SIG-M5 treated with dmso at 0.1 percent for 504 hours (cell line): Measurements from ENCODE around the gene RBMS1.

Experiments
- DNase-seq: peaks from one replicate; lab custom pipeline; 2025; ENCODE audit not compliant: unreplicated experiment; lab: John Stamatoyannopoulos, UW

Gene RBMS1

GRCh38 chr2:160411167-160411566 is 82.4 kb downstream of the RBMS1 start:
- peak; percentile 59 for DNase-seq

GRCh38 chr2:160409480-160409879 is 84.1 kb downstream of the RBMS1 start:
- peak; percentile 10 for DNase-seq

DNA sequence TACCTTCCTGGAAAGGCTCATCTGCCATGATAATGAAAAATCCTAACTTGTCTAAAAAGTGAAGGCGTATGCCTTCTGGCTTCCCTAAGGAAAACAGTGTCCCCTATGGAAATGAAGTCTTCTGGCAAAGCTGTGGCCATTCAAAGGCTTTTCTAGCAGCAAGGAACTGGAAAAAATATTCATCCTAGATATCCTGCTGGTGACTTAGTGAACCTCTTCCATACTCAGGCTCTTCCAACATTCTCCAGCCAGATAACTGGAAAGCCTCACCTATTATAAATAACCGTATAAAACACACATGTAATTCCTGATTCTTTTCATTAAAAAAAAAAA is 84.7 kb downstream of the RBMS1 start:
- DNase-seq, result no peak

- DNase-seq, result no peak
Observed at GRCh38 chr2:160408173-160408958, 85.2 kb downstream of the RBMS1 start.

GRCh38 chr2:160407393-160408172 is 86.0 kb downstream of the RBMS1 start:
- peak; percentile 41 for DNase-seq

- DNase-seq, result peak; percentile 95
Observed at GRCh38 chr2:160406591-160407392, 86.8 kb downstream of the RBMS1 start.

DNA sequence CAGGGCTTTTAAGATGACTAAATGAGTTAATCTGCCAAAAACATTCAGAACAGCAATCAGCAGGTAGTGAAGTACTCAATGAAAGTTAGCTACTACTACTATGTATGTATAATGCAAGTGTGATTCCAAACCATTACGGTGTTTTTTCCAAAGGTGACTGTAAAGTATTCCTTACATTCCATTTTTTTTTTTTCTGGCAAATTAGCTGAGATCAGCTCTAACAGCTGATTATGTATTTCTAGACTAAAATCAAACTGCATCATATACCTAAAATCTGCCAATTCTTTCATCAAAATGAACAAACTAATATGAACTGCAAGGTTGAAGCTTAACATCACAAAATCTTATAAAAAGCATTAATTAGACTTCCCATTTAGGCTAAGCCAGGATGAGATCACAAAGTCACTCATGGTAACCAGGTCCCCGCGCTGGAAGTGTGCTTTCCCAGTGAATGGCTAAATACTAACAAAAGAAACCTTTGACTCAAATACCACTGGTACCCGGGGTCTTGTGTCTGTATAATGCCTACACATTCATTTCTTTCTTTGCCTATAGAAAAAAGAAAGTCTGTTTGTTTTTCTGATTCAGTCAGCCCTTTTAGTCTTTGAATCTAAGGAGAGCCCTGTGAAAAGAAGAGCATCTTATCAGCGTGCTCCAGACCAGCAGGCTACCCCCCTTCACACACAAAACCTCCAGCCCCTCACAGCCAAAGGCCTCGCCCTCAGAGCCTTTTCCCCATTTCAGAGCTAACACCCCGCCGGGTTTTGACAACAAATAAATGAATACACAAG is 88.3 kb downstream of the RBMS1 start:
- DNase-seq, result no peak

DNA sequence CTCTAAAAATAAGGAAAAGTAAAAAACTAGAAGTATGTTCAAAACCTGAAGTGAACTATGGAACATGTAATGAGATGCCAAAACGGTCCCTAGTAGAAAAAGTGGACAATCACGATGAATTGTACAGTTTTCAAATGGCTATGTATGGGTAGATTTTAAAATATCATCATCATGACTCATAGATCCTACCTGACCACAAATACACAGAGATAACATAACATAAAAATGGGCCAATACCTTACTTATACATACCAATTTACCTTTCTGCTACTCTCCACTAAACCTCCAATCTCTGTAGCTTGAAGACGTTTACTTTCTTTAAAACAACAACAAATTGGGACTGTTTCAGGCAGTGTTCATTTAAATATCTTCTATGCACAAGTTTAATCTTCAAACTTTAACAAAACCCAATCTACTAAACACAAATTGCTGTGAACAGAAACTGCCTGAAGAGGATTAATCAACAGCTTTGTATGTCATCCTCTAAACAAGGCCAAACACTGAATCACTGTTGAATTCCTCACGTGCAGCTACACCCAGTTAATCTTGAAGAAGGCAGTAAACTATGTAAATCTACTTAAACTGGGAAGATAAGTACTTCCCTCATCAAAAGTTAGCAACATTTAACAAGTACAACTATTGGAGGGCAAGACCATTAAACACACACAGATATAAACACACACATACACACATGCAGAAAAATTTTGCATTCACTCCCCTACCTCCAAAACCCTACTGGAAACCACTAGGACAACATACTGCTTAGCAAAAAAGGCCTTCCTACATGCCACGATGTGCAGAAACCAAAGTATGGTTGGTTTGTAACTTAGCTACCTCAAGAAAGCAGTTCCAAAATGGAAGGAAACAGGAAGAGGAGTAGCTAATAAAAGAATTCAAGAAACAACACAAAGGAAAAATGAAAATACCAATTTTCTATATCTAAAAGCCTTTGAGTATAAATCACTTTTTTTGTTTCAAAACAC is 90.3 kb downstream of the RBMS1 start:
- no peak for DNase-seq

DNA sequence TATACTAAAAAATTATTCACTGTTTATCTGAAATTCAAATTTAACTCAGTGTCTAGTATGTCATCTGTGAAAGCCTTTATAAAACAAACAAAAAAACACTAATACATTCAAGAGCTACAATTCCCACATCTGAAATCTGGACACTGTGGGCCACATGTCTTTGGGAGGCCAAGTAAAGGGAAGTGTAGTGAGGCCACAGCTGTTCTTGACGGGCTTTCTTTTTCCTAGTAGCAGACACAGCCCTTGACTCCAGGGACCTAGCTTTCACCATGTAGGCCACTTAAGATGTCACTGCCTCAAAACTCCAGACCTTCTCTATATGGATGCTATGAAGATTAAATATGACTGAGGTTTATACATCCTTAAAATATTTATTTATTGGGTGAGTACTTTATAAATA is 91.1 kb downstream of the RBMS1 start:
- no peak for DNase-seq

DNA sequence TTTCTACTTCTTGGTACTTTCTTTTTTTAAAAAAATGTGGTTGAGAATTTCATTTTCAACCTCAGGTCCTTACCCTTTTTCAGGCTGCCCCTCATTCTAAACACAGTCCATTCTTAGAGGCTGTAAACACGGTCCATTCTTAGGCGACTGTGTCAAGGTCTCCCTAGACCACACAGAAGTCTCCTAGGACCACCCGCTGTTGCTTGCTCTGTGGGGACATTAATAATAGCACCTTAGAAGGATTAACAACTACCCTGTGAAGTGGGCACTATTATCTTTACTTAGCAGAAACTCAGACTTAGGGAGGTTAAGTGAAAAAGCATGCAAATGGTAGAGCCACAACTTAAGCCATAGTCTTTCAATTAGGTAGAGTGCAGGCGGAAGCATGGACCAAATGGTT is 91.7 kb downstream of the RBMS1 start:
- DNase-seq, result no peak

DNA sequence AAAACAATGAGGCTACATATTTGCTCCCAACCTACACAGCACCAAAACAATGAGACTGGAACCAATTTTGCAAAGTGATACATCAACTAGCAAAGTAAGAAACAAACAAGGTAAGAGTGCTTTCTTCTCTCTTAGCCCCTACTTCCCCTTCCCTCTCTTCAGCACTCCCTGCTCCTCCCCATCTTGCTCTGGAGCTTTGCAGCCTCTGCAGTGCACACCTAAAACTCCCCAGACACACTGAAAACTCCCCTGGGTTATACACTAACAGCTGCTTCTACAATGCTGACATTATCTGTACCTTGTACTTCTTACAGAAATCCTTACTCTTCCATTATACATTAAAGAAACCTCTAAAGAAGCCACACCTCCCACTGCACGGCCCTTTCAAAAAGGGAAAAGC is 93.7 kb downstream of the RBMS1 start:
- no peak for DNase-seq

DNA sequence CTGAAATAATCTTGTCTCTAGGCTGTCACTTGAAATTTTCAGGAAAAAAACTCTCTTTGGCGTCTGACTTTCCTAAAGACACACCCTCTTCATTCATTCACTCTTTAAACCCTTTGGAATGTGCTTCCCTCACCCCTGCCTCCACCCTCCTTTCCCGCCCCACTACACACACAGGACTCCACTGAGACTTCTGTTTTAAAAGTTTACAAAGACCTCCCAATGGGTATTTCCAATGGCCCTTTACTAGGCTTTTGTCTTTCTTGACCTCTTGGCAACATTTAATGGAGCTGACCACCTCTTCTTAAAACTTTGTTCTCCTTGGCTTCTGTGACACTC is 96.1 kb downstream of the RBMS1 start:
- no peak for DNase-seq

DNA sequence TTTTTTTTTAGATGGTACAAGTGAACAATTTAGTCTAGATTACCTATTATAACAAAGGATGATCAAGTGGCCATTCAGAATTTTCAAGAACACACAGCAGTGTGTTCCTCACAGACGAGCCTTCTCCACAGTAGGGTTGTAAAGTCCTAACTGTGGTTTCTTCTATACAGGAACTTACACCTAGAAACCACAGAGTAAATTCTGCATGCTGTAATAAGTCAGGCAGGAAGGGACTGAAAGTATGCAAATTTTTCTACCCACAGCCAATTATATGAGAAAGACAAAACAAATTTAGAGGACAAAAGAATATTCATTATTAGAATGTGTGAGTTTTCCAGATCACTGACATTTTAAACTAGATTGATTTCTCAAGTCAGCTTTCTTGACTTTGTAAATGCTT is 99.5 kb downstream of the RBMS1 start:
- peak; percentile 60 for DNase-seq

DNA sequence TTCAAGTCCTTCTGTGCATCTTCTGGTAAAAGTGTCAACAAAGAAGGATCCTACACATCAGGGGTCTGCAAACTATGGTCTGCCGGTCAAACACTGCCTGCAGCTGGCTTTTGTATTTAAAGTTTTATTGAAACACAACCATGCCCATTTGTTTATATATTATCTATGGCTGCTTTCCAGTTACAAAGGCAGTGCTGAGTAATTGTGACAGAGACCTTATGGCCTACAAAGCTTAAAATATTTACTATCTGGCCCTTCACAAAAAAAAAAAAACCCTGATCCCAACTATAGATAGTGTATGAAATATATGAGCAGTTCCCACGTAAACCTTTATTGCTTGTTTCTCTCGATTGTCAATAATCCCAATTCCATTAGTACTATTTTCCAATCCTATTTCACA is 101.4 kb downstream of the RBMS1 start:
- DNase-seq, result no peak

- DNase-seq, result no peak
Observed at GRCh38 chr2:160390544-160391455, 102.8 kb downstream of the RBMS1 start.

- DNase-seq, result no peak
Observed at GRCh38 chr2:160389875-160390274, 103.7 kb downstream of the RBMS1 start.

GRCh38 chr2:160388464-160389263 is 104.9 kb downstream of the RBMS1 start:
- DNase-seq, result peak; percentile 81
